Skin of body (tissue), 2 donors: ENCODE measurements around the gene SERPIND1. TPM values are rescaled to one million over a fixed set of nuclear protein-coding genes. Genes with fewer than 3 reads are reported as not detected.
"Not testable (repeated sequence)": the region's sequence is repeated elsewhere in the genome, so short reads cannot be mapped to it uniquely, and the experiment has no call there.

Experiments used
- DNase-seq: peaks from one replicate; lab custom pipeline; 2025; lab: John Stamatoyannopoulos, UW
- total RNA-seq: library from RNA; depleted of rRNA; stranded (reverse); fragments of >200 nt; gene quantifications from one replicate; pipeline ENCODE4 v1.2.3, GENCODE V29; 2014

The SERPIND1 gene, protein sequence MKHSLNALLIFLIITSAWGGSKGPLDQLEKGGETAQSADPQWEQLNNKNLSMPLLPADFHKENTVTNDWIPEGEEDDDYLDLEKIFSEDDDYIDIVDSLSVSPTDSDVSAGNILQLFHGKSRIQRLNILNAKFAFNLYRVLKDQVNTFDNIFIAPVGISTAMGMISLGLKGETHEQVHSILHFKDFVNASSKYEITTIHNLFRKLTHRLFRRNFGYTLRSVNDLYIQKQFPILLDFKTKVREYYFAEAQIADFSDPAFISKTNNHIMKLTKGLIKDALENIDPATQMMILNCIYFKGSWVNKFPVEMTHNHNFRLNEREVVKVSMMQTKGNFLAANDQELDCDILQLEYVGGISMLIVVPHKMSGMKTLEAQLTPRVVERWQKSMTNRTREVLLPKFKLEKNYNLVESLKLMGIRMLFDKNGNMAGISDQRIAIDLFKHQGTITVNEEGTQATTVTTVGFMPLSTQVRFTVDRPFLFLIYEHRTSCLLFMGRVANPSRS
- total RNA-seq, result not detected

DNA sequence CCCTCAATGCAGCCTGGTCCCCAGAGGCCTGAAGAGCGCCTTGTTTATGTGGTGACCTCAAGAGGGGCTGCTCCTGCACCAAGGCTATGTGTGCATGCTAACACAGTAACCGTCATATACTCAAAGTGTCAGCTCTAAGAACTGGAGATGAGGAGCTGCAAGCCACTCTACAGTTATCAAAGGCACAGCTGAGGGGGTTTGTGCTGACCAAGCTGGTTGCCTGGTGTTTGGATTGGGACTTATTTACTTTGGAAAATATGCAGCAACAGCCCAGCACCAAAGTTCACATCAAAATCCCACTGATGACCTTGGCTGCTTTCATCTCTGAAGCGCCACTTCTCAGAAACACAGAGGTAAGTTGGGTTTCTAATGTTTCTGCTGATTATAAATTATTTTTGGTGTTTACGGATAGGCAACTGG is at the start of gene SERPIND1:
SERPIND1 (plus strand) TSS at position 321 of the 420 bp plus-strand sequence. CDS start 5,200 bp downstream, outside the sequence.
- DNase-seq, result no peak

DNA sequence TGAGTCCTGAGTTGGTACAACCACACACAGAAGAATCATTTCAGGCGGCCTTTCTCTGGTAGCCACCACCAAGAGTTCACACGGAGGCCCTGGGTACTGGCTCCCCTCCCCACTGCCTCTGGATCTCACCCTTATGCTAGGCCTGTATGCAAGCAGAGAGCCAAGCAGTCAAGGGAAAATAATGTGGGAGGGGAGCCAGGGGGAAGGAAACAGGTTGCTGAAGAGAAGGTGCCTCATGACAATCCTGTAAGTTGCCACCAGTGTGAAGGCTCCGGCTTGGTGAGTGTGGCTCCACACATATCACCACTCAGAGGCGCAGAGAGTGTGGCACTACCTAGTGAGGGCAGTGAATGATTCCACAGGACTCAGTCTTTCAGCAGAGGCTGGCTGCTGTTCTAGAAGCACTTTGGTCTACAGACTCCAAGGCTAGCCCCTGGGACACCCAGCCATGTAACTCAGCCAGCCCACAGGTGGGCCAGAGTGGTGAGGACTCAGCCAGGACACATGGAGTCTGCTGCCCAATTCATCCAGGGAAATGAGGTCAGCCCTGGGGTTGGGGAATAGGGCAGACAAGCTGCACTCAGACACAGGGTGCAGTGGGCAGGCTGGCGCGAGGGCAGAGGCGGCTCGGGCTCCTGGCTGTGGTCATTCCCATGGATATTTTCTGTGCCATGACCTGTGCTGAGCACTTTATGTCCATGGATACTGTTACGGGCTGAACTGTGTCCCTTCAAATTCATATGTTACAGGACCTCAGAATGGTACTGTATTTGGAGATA is 49.0 kb upstream of the SERPIND1 start:
- DNase-seq, result no peak

DNA sequence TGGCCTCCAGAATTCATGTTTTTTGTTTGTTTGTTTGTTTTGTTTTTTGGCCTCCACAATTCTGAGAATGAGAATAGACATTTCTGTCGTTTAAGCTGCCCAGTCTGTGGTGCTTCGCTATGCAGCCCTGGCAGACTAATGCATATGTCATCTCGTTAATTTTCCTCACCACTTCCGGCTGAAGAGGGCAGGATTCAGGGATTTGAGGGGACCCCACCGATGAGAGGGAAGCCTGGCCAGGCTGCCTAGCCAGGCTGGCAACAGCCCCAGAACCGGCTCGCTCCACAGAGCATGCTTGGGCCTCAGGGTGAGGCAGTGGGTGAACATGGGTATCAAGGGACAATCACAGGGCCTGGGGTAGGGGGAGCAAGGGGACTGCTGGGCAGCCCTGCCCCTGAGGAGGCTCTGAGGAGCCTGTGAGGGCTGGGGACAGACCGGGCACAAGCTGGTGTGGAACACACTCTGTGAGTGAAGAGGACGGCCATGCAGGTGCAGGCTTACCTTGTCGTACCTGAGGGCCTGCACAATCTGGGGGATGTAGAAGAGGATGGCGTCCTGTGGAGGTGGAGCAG is 47.8 kb upstream of the SERPIND1 start:
- DNase-seq, result no peak

DNA sequence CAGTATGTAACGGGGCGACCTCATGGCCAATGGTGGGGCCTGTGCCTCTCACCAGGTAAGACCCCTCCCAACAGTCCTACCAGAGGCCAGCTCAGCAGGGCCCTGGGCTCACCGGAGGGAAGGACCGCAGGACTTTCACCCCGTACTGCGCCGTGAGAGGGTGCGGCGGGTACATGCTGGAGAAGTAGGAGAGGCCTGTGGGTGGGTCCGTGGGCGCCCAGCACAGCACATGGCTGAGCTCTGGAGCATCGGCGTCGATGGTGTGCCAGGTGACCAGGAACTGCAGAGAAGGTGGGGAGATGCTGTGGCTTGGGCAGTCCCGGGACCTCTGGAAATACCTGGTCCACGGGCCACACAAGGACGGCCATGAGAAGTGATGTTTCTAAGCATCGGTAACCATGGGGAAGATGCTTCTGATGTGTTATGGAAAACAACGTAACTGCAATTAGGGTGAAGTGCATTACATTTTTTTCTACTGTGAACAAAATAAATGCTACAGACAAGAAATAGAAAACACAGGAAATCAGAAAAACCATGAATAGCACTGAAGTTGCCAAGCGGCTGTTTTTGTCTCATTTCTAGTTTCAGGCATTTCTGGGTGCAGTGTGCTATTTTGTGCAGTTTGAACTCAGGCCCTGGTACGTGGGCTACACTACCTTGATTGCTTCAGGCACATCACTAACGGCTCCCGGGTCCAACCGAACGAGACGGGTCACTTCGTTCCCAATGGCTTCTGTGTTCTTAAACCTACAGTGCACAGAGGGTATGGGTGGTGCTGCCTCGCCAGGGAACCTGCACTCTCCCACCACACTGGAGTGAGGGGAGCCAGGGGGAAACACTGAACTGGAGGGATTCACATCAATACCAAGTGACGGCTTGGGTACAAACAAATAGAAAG is 46.5 kb upstream of the SERPIND1 start:
- DNase-seq, result no peak

DNA sequence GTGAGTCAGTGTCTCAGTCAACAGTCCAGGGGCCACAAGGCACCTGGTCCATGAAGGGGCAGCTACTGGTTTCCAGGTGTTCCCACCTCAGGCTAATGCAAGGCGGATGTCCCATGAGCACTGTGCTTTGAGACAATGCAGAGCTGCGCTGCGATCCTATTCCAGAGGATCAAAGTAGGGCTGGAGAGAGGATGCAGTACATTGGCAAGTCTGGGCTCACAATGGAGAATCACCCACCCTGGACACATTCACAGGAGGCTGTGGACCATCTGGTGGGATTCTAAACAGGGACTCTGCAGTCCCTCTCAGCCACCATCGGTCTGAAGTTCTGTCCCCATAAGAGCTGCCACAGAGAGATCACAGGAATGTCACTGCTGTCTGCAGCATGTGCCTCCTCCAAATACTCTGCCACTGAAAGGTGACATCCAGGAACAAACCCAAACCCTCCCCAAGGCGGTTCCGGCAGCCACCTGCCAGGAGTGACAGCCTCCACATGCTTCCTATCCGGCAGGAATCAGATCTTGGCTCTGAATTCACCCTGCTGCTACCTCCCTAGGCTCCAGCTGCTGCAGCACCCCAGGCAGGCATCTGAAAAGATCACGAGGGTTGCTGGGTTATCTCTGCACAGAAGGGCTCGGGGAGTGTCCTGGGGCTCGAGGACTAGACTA is 45.3 kb upstream of the SERPIND1 start:
- DNase-seq, result no peak

DNA sequence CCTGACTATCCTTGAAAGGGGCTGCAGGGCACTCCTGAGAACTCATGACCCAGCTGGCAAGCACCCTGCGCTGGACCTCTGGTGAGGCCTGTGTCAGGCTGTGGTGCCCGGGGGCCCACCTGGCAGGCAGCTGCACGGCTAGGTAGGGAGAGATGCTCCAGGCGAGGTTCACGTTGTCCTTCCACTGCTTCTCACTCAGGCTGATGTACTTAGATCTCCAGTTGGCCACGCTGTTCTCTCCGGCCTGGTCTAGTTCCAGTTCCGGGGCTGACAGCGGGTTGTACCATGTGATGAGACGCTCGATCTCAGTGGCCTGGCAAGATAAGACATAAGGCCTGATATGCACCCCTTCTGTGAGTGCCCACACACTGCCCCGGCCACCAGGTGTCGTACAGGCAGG is 44.7 kb upstream of the SERPIND1 start:
- DNase-seq, result no peak

DNA sequence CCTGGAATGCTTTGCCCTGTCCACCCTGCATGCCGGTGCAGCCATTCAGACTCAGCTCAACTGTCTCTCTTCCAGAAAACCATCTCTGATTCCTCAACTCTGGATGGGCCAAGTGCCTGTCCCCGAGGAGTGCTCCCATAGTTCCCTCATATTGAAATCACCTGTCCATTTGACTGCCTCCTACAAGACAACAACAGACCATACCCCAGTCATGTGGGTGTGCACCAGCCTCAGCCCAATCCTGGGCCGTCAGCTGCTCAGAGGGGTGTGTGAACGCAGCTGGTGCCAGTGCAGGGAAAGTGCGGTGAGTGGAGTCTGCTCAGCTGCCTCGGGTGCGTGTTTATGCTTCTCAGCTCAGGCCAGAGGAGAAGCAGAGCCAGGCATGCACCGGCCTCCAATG is 41.5 kb upstream of the SERPIND1 start:
- DNase-seq, result not testable (repeated sequence)

DNA sequence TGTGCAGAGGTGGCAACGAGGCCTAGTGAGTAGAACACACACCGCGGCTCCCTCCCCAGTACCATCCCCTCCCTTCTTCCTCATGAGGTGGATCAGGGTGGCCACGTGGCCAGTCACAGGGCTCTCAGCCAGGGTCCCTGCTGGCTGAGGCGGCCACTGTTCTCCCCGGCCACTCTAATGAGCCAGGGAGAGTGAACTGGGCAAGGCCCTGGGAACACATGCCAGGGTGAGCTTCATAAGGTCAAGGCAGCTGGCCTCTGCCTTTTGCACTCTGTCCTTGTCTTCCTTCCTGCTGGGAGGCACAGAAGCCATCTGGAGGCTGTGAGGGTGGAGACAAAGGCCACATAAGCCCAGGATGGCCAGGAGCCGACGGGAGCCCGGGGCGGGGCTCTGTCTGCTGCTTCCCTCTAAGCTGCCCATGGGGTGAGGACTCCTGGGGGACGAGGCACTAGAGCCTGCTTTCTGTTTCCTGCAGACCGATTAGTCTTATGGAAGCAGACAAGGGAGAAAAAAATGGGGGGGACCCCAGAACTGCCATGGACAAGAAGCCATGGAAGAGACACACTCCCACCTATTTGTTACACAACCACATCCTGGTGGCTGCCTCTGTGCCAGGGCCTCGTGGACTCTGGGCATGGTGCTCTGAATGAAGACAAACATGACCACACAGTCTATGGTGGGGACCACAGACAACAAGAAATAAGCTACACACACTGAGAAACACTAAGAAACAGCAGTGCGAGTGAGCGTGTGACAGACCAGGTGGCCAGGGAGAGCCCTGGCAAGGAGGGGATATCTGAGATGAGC is 38.4 kb upstream of the SERPIND1 start:
- DNase-seq, result not testable (repeated sequence)

DNA sequence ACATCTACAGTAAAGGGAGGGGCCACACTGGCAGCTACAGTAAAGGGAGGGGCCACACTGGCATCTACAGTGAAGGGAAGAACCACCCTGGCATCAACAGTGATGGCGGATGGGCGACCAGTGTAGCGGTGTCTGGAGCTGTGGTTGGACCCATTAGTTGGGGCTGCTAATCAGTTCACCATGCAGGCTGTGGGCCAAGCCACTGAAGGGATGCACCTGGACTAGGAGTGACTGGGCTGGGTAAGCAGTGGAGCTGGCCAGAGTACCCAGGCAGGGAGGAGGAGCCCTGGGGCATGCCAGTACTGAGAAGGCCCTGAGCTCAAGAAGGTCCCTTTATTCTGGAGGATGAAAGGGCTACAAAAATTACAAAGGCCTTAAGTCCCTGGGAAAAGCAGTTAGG is 37.0 kb upstream of the SERPIND1 start:
- not testable (repeated sequence) for DNase-seq

DNA sequence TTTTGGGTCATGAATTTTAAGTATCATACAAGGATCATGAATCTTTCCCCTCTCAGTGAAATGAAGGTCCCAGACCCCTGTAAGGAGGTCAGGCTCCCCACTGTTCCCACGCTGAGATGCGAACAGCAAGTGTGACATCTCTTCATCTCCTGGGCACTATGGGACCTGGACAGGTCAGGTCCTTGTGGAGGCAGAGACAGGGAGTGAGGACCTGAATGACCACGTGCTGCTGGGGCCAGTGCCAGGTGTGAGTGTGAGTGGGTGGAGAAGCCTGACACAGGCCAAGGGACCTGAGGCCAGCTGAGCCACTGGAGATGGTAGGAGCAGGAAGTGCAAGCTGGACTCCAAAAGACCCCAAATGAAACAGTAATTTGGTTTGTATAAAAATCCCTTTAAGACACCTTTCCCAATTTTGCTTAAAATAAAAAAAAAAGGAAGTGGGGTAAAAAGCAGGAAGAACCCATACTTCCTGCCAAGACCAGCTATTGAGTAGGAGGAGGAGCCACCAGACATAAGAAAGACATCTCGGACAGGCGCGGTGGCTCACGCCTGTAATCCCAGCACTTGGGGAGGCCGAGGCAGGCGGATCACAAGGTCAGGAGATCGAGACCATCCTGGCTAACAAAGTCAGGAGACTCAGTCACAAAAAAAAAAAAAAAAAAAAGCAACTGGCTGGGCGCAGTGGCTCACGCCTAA is 35.4 kb upstream of the SERPIND1 start:
- no peak for DNase-seq

DNA sequence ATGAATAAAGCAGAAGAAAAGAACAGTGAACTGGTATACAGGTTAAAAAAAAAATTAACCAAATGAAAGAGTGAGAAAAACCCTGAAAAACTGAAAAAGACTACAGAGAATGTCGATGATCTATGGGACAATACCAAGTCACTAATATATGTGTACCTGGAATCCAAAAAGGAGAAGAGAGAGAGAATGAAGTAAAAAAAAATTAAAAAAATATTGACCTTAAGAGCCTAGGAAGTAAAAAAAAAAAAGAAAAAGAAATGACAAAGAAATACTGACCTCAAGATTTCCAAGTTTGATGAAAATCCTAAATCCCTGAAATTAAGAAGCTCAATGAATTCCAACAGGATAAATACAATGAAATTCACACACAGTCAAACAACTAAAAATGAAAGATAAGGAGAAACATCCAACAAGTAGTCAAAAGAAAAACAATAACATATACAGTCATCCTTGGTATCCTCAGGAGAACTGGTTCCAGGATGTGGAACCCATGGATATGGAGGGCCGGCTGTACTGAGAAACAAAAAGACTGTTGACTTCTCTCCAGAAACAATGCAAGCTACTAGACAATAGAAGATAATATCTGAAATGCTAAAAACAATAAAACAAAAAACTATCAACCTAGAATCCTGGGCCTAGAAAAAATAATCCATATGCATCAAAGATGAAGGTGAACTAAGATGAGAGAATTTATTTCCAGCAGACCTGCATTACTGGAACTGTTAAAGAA is 33.5 kb upstream of the SERPIND1 start:
- DNase-seq, result no peak

DNA sequence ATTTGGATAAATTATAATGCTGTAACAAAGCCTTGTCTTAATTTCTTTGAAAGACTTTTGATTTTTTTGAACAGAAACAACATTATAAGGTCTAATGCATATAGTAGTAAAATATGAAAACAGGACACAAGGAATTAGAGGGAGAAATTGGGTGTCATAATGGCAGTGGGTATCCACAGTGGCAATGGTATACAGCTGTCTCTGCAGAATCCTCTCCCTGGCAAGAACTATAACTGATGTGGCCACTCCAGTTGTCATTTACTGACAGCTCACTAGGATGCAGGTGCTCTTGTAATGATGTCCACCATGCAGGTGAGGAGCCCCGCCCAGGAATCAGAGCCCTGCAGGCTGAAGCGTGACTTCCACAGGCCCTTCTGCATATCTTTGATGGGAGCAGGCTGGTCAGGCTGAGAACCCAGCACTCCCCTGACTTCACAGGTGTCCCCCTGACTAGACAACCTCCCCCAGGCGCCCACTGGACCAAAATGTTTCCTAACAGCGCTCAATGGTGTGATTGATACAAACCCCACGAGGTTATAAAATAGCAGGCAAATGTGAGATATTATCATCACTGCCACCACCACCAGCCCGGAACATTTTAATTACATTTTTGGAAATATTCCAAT is 32.8 kb upstream of the SERPIND1 start:
- DNase-seq, result no peak

DNA sequence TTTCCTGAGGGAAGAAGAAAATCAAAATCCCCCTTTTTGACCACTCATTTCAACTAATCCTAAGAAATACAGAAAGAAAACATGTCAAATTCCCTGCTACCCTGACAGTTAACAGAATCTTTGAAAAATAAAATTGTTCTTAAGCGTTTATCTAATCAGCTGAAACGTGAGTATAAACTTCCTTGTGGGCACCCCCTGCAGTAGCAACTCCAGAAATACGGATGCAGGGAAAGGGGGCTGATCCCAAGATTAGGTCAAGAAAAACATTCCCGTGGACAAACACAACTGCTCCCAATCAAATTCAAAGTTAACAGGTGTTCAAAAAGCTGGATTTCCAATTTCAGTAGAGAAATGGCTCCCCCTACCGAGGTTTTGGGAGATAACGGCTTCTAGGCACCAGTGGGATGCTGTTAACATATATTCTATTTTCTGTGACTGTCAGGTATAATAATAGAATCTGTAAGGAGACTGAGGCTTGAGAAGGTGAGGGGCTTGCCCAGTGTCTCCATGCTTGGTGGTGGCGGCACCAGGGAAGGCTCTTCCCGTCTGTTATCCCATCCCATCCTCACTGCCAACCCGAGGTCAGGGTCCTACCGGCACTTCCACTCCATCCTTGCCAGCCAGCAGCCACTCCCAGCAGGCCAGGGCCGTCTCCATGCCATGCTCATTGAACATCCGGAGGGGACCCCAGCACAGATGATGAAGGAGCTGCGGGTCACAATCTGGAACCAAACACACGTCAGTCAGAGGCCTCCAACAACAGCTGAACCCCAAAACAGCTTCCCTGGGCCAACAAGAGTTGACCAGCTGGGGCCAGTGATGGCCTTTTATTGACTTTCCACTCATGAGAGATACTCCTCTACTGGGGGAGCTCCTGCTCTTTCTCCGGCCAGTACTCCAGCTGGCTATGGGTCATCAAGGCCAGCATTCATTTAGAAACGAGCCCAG is 32.0 kb upstream of the SERPIND1 start:
- DNase-seq, result no peak

DNA sequence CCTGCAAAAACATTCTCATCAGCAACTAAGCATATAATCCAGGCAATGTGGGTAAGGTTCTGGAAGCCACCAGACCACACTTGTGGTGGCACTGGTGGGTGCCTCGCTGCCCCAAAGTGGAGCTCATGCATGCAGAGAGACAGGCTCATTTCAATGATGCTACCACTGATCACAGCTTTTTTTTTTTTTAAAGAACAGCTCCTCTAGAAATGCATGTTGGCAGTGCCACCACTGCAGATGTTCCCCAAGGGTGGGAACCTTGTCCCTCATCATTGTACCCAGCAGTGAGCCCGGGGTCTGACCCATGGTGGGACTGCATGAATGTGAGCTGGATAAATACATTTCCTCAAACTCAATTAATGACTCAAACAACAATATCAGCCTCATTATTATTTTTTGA is 31.1 kb upstream of the SERPIND1 start:
- no peak for DNase-seq

DNA sequence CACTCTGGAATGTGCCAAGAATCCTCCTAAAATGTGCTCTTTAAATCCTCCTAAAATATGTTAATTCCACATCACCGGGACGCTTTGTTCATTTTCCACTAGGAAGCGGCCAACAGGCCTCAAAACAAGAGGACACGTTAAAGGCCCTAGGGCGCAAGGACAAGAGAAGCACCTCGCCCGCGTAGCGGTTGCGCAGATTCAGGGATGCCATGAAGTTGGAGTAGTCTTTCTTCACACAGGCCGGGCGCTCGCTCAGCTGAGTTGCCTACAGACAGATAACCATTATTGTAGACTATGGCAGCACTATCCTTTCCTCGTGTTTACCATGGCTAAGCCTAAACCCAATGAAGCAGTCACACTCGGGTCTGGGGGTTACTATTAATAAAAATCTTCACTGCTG is 29.5 kb upstream of the SERPIND1 start:
- no peak for DNase-seq

DNA sequence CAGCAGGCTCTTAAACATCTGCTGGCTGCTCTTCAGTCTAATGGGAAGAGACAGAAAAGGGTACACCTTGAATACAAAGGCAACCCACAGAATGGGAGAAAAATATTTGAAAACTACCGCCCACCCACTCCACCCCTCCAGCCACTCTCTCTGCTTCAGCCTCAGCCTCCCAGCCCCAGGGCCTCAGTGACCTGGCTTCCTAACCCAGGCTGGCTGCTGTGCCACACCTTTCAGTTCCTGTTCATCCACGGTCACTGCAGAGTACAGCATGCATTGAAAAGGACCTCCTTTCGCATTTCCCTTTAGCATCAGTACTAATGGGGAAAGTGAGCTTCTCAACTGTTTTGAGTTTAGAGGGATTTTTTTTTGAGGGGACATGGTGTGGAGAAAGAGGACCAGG is 28.8 kb upstream of the SERPIND1 start:
- no peak for DNase-seq
